HepG2 (cell line): ENCODE results near the gene PRR22. TPM values are rescaled to one million over a fixed set of nuclear protein-coding genes. Genes with fewer than 3 reads are reported as not detected.
A peak's percentile ranks its signal among the peaks of the same experiment; 100 is the strongest.

Experiments used
- CSRNP2 ChIP-seq: sonication (generic); formaldehyde crosslinking; conservative IDR thresholded peaks from 2 replicates; pipeline ENCODE4 v1.8.0; 2022; ENCODE audit warnings: low read depth, missing genetic modification reagents
- JUND ChIP-seq: sonication (generic); formaldehyde crosslinking; IDR thresholded peaks from 2 replicates; pipeline ENCODE4 v1.8.0; 2022; ENCODE audit warnings: mild to moderate bottlenecking, missing genetic modification reagents
- KDM5A ChIP-seq: fragments of 200-600 bp; sonication (generic); IDR thresholded peaks from 2 replicates; pipeline ENCODE4 v1.7.0; 2018; ENCODE audit warnings: antibody characterized with exemption, mild to moderate bottlenecking, low read length, borderline replicate concordance
- PAXIP1 ChIP-seq: sonication (generic); formaldehyde crosslinking; conservative IDR thresholded peaks from 2 replicates; pipeline ENCODE4 v1.4.0; 2020; ENCODE audit warnings: mild to moderate bottlenecking, missing genetic modification reagents, moderate library complexity
- POGZ ChIP-seq: sonication (generic); formaldehyde crosslinking; IDR thresholded peaks from 2 replicates; pipeline ENCODE4 v1.4.0; 2020; ENCODE audit warnings: mild to moderate bottlenecking, missing genetic modification reagents
- POLR2AphosphoS2 ChIP-seq: IDR thresholded peaks from 2 replicates; pipeline ENCODE4 v1.6.1; 2011; ENCODE audit warnings: low read depth, low read length, improper control_type of control experiment
- SNAI1 ChIP-seq: sonication (generic); formaldehyde crosslinking; IDR thresholded peaks from 2 replicates; pipeline ENCODE4 v1.5.0; 2020; ENCODE audit warnings: mild to moderate bottlenecking, missing genetic modification reagents, borderline replicate concordance
- ZKSCAN1 ChIP-seq: fragments of 150-350 bp; IDR thresholded peaks from 2 replicates; pipeline ENCODE4 v1.6.1; 2014; ENCODE audit warnings: low read length
- ZNF136 ChIP-seq: sonication (generic); formaldehyde crosslinking; IDR thresholded peaks from 2 replicates; pipeline ENCODE4 v1.8.1; 2022; ENCODE audit warnings: low read depth, mild to moderate bottlenecking, moderate library complexity, missing genetic modification reagents
- ZNF280B ChIP-seq: sonication (generic); formaldehyde crosslinking; IDR thresholded peaks from 2 replicates; pipeline ENCODE4 v1.5.0; 2020; ENCODE audit warnings: missing genetic modification reagents, mild to moderate bottlenecking, borderline replicate concordance
- ZNF773 ChIP-seq: sonication (generic); formaldehyde crosslinking; IDR thresholded peaks from 2 replicates; pipeline ENCODE4 v1.4.0; 2020; ENCODE audit warnings: missing genetic modification reagents, borderline replicate concordance
- ZNF784 ChIP-seq: sonication (generic); formaldehyde crosslinking; IDR thresholded peaks from 2 replicates; pipeline ENCODE4 v1.5.1; 2020; ENCODE audit warnings: missing genetic modification reagents, mild to moderate bottlenecking, borderline replicate concordance
- ZNF839 ChIP-seq: sonication (generic); formaldehyde crosslinking; IDR thresholded peaks from 2 replicates; pipeline ENCODE4 v1.4.0; 2020; ENCODE audit warnings: missing genetic modification reagents, mild to moderate bottlenecking, borderline replicate concordance
- polyA plus RNA-seq, 8 experiments: library from polyadenylated mRNA; depleted of rRNA in 3 of 8; stranded (reverse) in 7 of 8; unstranded in 1 of 8; fragments of >200 nt; fragmentation: Illumina TruSeq in 4 of 8; extraction: Trizol in 4 of 8; gene quantifications; 2 replicates each; pipeline versions ENCODE4 v1.2.1 to v1.2.3, GENCODE V29; 2011 to 2016; ENCODE audit warnings: low read depth in 4 of 8, missing spikeins in 1 of 8, mixed read lengths in 1 of 8; ENCODE audit not compliant: insufficient read depth in 1 of 8
- total RNA-seq, 5 experiments: library from RNA; depleted of rRNA; stranded (reverse); fragments of >200 nt; fragmentation: Illumina TruSeq; extraction: Trizol; gene quantifications; 2 replicates each; pipeline ENCODE4 v1.2.3, GENCODE V29; 2016; ENCODE audit warnings: low read depth in 1 of 5
- TF ChIP-seq, protein P1 (sequence below), 2 experiments: sonication (generic) in 1 of 2; formaldehyde crosslinking in 1 of 2; IDR thresholded peaks; 2 replicates each; pipeline versions ENCODE4 v1.5.1 to v1.6.1; 2011 to 2020; ENCODE audit warnings: borderline replicate concordance in 1 of 2, low read depth in 1 of 2, low read length in 1 of 2, mild to moderate bottlenecking in 1 of 2, missing genetic modification reagents in 1 of 2, moderate library complexity in 1 of 2
- TF ChIP-seq, protein P2 (sequence below): sonication (generic); formaldehyde crosslinking; conservative IDR thresholded peaks from 2 replicates; pipeline ENCODE4 v1.4.0; 2020; ENCODE audit warnings: missing genetic modification reagents

Gene PRR22
- total and polyA plus RNA-seq, 2 of the 13 experiments (the other 11 are each of a cell fraction or from before 2014, with no cell fraction given): 0.84 to 2.3 TPM

DNA sequence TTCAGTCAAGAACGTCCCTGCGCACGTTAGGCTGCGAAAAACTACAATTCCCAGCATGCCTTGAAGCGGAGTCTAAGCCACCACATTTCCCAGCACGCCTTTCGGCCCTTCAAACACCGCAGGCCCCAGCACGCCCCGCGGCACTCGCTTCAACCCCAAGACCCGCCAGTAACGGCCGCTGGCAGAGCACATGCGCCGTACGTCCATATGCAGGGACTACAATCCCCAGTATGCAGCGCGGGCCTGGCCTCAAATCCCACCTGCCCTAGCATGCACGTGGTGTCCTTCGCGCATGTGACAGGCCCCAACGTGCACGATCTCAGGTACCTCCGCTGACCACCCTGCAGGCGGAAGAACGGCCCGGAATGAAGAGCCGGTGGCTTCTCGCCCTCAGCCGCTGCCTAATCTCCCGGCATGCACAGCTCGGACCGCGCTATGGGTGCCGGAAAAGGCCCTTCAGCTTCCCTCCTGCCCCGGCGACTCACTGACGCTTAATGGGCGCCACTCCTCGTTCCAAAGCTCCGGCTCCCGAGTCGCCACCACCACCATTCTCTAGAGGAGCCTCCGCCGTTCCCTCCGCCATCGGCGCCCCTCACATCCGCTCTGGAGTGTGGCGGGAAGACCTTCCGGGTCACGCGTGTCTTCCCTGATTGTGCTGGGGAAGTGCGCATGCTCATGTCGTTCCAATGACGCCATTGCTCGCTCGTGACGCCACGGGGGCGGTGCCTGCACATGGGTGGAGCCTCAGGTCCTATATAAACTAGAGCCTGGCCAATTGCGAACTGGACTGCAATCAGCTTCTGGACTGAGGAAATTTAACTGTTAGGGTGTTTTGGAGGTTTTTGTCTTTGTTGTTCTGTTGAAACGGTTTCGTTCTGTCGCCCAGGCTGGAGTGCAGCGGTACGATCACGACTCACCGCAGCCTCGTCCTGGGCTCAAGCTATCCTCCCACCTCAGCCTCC, 6.3 kb upstream of the PRR22 start, which contains the start of gene DUS3L (continued):
- TF ChIP-seq PAXIP1 (CRISPR knock-in tag) (peak; percentile 46), ZNF839 (CRISPR knock-in tag) (peak; percentile 98), ZKSCAN1 (no peak), JUND (CRISPR knock-in tag) (no peak), ZNF773 (CRISPR knock-in tag) (no peak), POGZ (CRISPR knock-in tag) (peak; percentile 50; the same call in 1 of the 2 replicates), KDM5A (0 out of 2 replicates have a peak, but pooled peaks have one; percentile 68), POLR2AphosphoS2 (no peak), ZNF136 (peak; percentile 84; the same call in 1 of the 2 replicates), ZNF784 (CRISPR knock-in tag) (peak; percentile 85), CSRNP2 (CRISPR knock-in tag) (no peak), ZNF280B (CRISPR knock-in tag) (peak; percentile 90), SNAI1 (CRISPR knock-in tag) (peak; percentile 52; the same call in 1 of the 2 replicates)
- TF ChIP-seq, protein P1, sequence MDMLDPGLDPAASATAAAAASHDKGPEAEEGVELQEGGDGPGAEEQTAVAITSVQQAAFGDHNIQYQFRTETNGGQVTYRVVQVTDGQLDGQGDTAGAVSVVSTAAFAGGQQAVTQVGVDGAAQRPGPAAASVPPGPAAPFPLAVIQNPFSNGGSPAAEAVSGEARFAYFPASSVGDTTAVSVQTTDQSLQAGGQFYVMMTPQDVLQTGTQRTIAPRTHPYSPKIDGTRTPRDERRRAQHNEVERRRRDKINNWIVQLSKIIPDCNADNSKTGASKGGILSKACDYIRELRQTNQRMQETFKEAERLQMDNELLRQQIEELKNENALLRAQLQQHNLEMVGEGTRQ (IDR thresholded peaks at IDR 0.05; ENCODE audit: low read depth, low read length): peak; percentile 93
- TF ChIP-seq, protein P1 (CRISPR knock-in tag; IDR thresholded peaks at IDR 0.05; ENCODE audit: borderline replicate concordance): peak; percentile 94
- TF ChIP-seq, protein P2, sequence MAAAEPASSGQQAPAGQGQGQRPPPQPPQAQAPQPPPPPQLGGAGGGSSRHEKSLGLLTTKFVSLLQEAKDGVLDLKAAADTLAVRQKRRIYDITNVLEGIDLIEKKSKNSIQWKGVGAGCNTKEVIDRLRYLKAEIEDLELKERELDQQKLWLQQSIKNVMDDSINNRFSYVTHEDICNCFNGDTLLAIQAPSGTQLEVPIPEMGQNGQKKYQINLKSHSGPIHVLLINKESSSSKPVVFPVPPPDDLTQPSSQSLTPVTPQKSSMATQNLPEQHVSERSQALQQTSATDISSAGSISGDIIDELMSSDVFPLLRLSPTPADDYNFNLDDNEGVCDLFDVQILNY (CRISPR knock-in tag): peak; percentile 67
